HepG2 (cell line): ENCODE data around the gene TOP2A. TPM values are rescaled to one million over a fixed set of nuclear protein-coding genes. Genes with fewer than 3 reads are reported as not detected.

Experiments
- ARHGAP35 ChIP-seq: sonication (generic); formaldehyde crosslinking; IDR thresholded peaks from 2 replicates; pipeline ENCODE4 v1.9.0; 2022; ENCODE audit warnings: mild to moderate bottlenecking, inconsistent platforms, moderate library complexity, missing genetic modification reagents, borderline replicate concordance
- DMAP1 ChIP-seq: IDR thresholded peaks from 2 replicates; pipeline ENCODE4 v1.6.1; 2016
- HNF4A ChIP-seq: sonication (generic); formaldehyde crosslinking; IDR thresholded peaks from 2 replicates; pipeline ENCODE4 v1.4.0; 2020; ENCODE audit warnings: missing genetic modification reagents
- IKZF4 ChIP-seq: sonication (generic); formaldehyde crosslinking; IDR thresholded peaks from 2 replicates; pipeline ENCODE4 v1.5.1; 2020; ENCODE audit warnings: borderline replicate concordance, mild to moderate bottlenecking, low read depth, missing genetic modification reagents; ENCODE audit errors: not compliant biosample characterization
- KIAA2018 ChIP-seq: sonication (generic); formaldehyde crosslinking; IDR thresholded peaks from 2 replicates; pipeline ENCODE4 v1.5.0; 2020; ENCODE audit warnings: mild to moderate bottlenecking, missing genetic modification reagents, borderline replicate concordance
- ONECUT2 ChIP-seq: sonication (generic); formaldehyde crosslinking; IDR thresholded peaks from 2 replicates; pipeline ENCODE4 v1.4.0; 2020; ENCODE audit warnings: missing genetic modification reagents
- PHF21A ChIP-seq: sonication (generic); formaldehyde crosslinking; IDR thresholded peaks from 2 replicates; pipeline ENCODE4 v1.5.0; 2020; ENCODE audit warnings: mild to moderate bottlenecking, missing genetic modification reagents
- RXRA ChIP-seq: sonication (generic); formaldehyde crosslinking; IDR thresholded peaks from 2 replicates; pipeline ENCODE4 v1.5.1; 2020; ENCODE audit warnings: missing genetic modification reagents
- ZGPAT ChIP-seq: IDR thresholded peaks from 2 replicates; pipeline ENCODE4 v1.6.1; 2016; ENCODE audit warnings: mild to moderate bottlenecking
- ZMYM4 ChIP-seq: sonication (generic); formaldehyde crosslinking; IDR thresholded peaks from 2 replicates; pipeline ENCODE4 v1.8.1; 2023; ENCODE audit warnings: mild to moderate bottlenecking, missing genetic modification reagents
- ZNF609 ChIP-seq: sonication (generic); formaldehyde crosslinking; IDR thresholded peaks from 2 replicates; pipeline ENCODE4 v1.4.0; 2020; ENCODE audit warnings: mild to moderate bottlenecking, missing genetic modification reagents, borderline replicate concordance
- ZNF619 ChIP-seq: sonication (generic); formaldehyde crosslinking; IDR thresholded peaks from 2 replicates; pipeline ENCODE4 v1.4.0; 2020; ENCODE audit warnings: mild to moderate bottlenecking, missing genetic modification reagents
- ZNF746 ChIP-seq: sonication (generic); formaldehyde crosslinking; IDR thresholded peaks from 2 replicates; pipeline ENCODE4 v1.8.0; 2022; ENCODE audit warnings: mild to moderate bottlenecking, missing genetic modification reagents
- ZNF878 ChIP-seq: sonication (generic); formaldehyde crosslinking; IDR thresholded peaks from 2 replicates; pipeline ENCODE4 v1.8.1; 2023; ENCODE audit warnings: mild to moderate bottlenecking, missing genetic modification reagents, moderate library complexity
- polyA plus RNA-seq, 8 experiments: library from polyadenylated mRNA; depleted of rRNA in 3 of 8; stranded (reverse) in 7 of 8; unstranded in 1 of 8; fragments of >200 nt; fragmentation: Illumina TruSeq in 4 of 8; extraction: Trizol in 4 of 8; gene quantifications; 2 replicates each; pipeline versions ENCODE4 v1.2.1 to v1.2.3, GENCODE V29; 2011 to 2016; ENCODE audit warnings: low read depth in 4 of 8, missing spikeins in 1 of 8, mixed read lengths in 1 of 8; ENCODE audit not compliant: insufficient read depth in 1 of 8
- total RNA-seq, 5 experiments: library from RNA; depleted of rRNA; stranded (reverse); fragments of >200 nt; fragmentation: Illumina TruSeq; extraction: Trizol; gene quantifications; 2 replicates each; pipeline ENCODE4 v1.2.3, GENCODE V29; 2016; ENCODE audit warnings: low read depth in 1 of 5

The TOP2A gene
- total and polyA plus RNA-seq, 2 of the 13 experiments (the other 11 are each of a cell fraction or from before 2014, with no cell fraction given), result 108 to 327 TPM

GRCh38 chr17:40417609-40418427 lies at the start of gene TOP2A (continued):
- TF ChIP-seq RXRA (CRISPR knock-in tag), result peak; percentile 71
- TF ChIP-seq ZNF878 (CRISPR knock-in tag), result peak; percentile 100
- no peak for TF ChIP-seq ARHGAP35 (CRISPR knock-in tag)
- TF ChIP-seq ZNF746 (CRISPR knock-in tag), result no peak
- no peak for TF ChIP-seq ZNF609 (CRISPR knock-in tag)
- peak; percentile 50 for TF ChIP-seq IKZF4 (CRISPR knock-in tag)
- peak; percentile 92 for TF ChIP-seq ZMYM4 (CRISPR knock-in tag)
- TF ChIP-seq DMAP1 (CRISPR knock-in tag), result peak; percentile 94
- TF ChIP-seq ONECUT2 (CRISPR knock-in tag), result no peak
- TF ChIP-seq ZGPAT (CRISPR knock-in tag), result 0 out of 2 replicates have a peak, but pooled peaks have one; percentile 51
- 0 out of 2 replicates have a peak, but pooled peaks have one; percentile 65 for TF ChIP-seq ZNF619 (CRISPR knock-in tag)
- no peak for TF ChIP-seq HNF4A (CRISPR knock-in tag)
- TF ChIP-seq PHF21A (CRISPR knock-in tag), result no peak; the same call in 1 of the 2 replicates
- TF ChIP-seq KIAA2018, result no peak
